Tibial nerve (tissue), 4 donors: Measurements from ENCODE around the gene GSC. TPM values are rescaled to one million over a fixed set of nuclear protein-coding genes. Genes with fewer than 3 reads are reported as not detected.

ENCODE experiments used
- DNase-seq, 2 donors: peaks; one replicate each; pipeline ENCODE4 v3.0.0-alpha.2; 2019; ENCODE audit warnings: low spot score in 2 of 2
- H3K27ac ChIP-seq, 4 donors: fragments of 200-600 bp; sonication (generic) in 3 of 4; one replicate each; pipeline ENCODE4 v1.5.1; 2017 to 2019; ENCODE audit warnings: mild to moderate bottlenecking in 1 of 4
- H3K27me3 ChIP-seq, 2 donors: fragments of 200-600 bp; sonication (generic) in 1 of 2; one replicate each; pipeline versions ENCODE4 v1.5.1 to v1.6.0; 2017 to 2019
- H3K36me3 ChIP-seq, 3 donors: fragments of 200-600 bp; sonication (generic); one replicate each; pipeline ENCODE4 v1.5.1; 2018 to 2019
- H3K4me1 ChIP-seq, 4 donors: fragments of 200-600 bp; sonication (generic) in 3 of 4; one replicate each; pipeline ENCODE4 v1.5.1; 2017 to 2019
- H3K4me3 ChIP-seq, 4 donors: fragments of 200-600 bp; sonication (generic) in 3 of 4; one replicate each; pipeline ENCODE4 v1.5.1; 2017 to 2019; ENCODE audit warnings: mild to moderate bottlenecking in 1 of 4, moderate library complexity in 1 of 4
- H3K9me3 ChIP-seq, 4 donors: fragments of 200-600 bp; sonication (generic) in 3 of 4; one replicate each; pipeline ENCODE4 v1.5.1; 2017 to 2019
- EP300 ChIP-seq, 2 donors: sonication (generic); formaldehyde crosslinking; IDR thresholded peaks; one replicate each; pipeline ENCODE4 v1.6.1; 2017; ENCODE audit warnings: antibody characterized with exemption in 2 of 2, mild to moderate bottlenecking in 1 of 2
- POLR2A ChIP-seq, 2 donors: fragments of 450-650 bp; IDR thresholded peaks; one replicate each; pipeline ENCODE4 v1.6.1; 2017; ENCODE audit warnings: antibody characterized with exemption in 2 of 2, mild to moderate bottlenecking in 2 of 2, moderate library complexity in 2 of 2
- WGBS, 2 donors: methylation state at CpG; one replicate each; pipeline ENCODE4 v1.1.5; 2018; 5-methylcytosine and 5-hydroxymethylcytosine counted together
- total RNA-seq, 4 donors: library from RNA; depleted of rRNA; stranded (reverse); fragments of >200 nt; gene quantifications; one replicate each; pipeline ENCODE4 v1.1.0, GENCODE V29; 2016
- TF ChIP-seq, protein P1 (sequence below), 5 experiments: fragments of 200-600 bp in 3 of 5; fragments of 450-650 bp in 2 of 5; sonication (generic) in 3 of 5; IDR thresholded peaks; one replicate each; pipeline ENCODE4 v1.5.1; 2016 to 2019; ENCODE audit warnings: antibody characterized with exemption in 5 of 5, mild to moderate bottlenecking in 3 of 5, moderate library complexity in 2 of 5

GSC gene
- total RNA-seq, 4 donors from 2014 or later, result 0.44 to 13.1 (median 2.2) TPM

DNA sequence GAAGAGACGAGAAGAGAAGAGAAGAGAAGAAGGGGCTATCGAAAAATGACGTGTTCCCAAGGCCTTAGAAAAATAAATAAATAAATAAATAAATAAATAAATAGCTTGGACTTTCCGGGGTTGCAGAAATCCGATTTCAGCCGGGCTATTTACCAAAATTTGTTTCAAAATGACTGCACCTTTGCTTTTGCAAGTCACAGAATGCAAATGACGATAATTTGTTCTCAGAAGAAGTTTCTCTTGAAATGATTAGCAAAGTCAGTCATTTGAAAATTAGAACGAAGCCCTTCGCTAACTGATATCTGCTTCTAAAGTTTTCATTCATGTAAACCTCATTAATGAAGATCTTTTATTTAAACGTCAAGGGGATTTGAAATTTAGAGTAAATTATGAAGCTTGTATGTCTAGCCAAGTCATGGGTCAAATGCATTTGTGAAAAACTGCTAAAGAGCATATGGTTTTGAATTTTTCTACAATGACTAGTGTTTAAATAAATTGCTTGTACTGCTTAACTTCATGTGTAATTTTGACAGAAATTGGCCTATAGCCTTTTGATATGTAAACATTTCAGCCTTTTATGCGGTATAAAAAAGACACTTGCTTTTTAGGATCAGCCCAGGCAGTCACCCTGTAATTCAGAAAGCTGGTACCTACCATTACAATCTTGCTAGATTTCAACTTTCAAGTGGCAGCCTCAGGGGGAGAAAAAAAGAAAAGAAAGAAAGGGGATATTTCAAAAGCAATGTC, 4.6 kb upstream of the GSC start:
- DNase-seq, result no peak
- Histone ChIP-seq H3K27ac (no peak overlapping the region), H3K9me3 (no peaks in the 10 kb centered on the region), H3K4me1 (peaks cover 0 to 31% (median 6%) of the 10 kb centered on the region in 4 donors), H3K4me3 (no peak overlapping the region), H3K27me3 (peaks cover 15 to 89% of the 10 kb centered on the region in 2 donors), H3K36me3 (no peaks in the 10 kb centered on the region)
- TF ChIP-seq POLR2A (IDR thresholded peaks at IDR 0.05), result no peak
- TF ChIP-seq, protein P1, sequence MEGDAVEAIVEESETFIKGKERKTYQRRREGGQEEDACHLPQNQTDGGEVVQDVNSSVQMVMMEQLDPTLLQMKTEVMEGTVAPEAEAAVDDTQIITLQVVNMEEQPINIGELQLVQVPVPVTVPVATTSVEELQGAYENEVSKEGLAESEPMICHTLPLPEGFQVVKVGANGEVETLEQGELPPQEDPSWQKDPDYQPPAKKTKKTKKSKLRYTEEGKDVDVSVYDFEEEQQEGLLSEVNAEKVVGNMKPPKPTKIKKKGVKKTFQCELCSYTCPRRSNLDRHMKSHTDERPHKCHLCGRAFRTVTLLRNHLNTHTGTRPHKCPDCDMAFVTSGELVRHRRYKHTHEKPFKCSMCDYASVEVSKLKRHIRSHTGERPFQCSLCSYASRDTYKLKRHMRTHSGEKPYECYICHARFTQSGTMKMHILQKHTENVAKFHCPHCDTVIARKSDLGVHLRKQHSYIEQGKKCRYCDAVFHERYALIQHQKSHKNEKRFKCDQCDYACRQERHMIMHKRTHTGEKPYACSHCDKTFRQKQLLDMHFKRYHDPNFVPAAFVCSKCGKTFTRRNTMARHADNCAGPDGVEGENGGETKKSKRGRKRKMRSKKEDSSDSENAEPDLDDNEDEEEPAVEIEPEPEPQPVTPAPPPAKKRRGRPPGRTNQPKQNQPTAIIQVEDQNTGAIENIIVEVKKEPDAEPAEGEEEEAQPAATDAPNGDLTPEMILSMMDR (IDR thresholded peaks at IDR 0.05), result no peak
- no peak for TF ChIP-seq EP300 (IDR thresholded peaks at IDR 0.05)
- 23 to 24% methylated on average over 11 of the region's 11 CpGs for WGBS, 2 donors

DNA sequence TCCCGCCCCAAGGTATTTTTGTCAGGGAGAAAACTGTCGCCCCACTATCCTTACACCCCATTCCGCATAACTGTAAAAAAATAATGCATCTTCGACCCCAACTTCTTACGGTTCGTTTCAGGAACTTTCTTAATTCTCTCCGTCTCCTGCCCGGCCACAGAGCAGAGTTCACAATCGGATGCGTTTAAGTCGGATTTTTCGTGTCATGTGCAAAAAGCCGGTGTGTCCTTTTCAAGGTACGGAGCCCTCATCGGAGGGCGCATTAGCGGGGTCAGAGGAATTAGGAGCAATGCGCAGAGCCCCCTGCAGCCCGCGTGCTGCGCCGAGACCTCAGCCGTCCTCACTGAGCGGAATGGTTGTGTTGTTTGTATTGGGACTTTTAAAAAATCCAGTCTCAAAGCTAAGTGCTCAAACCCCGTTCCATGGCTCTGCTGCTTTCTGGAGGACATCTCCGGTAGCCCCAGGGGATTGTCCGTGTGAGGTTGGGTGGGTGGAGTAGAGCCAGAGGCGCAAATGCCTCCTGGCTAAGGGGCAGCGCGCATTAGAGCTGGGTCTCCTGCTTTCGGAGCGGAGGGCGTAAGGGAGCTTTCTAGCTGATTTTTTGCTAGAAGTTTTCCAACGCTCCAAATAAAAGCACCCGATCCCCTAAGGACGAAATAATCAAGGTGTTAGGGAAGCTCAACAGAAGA, 3.9 kb upstream of the GSC start:
- Histone ChIP-seq H3K4me1 (peaks cover 0 to 38% (median 13%) of the 10 kb centered on the region in 4 donors), H3K4me3 (no peak overlapping the region), H3K27ac (no peak overlapping the region), H3K27me3 (peaks cover 15 to 97% of the 10 kb centered on the region in 2 donors), H3K9me3 (no peaks in the 10 kb centered on the region), H3K36me3 (no peaks in the 10 kb centered on the region)
- WGBS, 2 donors, result 15 to 19% methylated on average over 36 of the region's 36 CpGs
- no peak for DNase-seq
- TF ChIP-seq, protein P1 (IDR thresholded peaks at IDR 0.05), result no peak
- TF ChIP-seq EP300 (IDR thresholded peaks at IDR 0.05) (no peak), POLR2A (IDR thresholded peaks at IDR 0.05) (no peak)

DNA sequence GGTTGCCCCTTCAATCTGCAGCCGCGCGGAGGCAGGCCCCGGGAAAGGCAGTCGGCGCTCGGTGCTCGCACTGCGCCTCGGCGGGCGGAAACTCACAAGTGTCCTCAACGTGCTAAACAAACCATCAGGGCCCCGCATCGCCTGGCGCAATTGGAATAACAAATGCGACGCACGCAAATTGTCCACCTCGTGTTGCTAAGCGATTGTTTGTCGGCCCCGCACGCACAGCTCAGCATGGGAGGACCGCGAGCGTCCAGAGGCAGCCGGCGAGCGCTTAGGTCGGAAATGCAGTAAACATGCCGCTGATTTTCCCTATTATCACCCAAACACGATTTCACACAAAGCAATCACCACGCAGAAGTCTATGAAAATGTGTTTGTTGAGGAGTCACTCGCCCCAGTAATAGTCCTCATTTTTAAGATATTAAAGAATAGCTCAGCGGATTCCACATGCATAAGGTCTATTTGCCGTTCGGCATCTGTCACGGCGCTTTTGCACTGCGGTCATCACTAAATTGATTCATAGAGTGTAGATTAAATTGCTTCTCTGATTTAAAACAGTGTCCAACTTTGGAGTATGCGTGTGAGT, 3.2 kb upstream of the GSC start:
- WGBS, 2 donors, result 11 to 24% methylated on average over 30 to 42 of the region's 42 CpGs
- H3K4me1 ChIP-seq, result peaks cover 0 to 44% (median 16%) of the 10 kb centered on the region in 4 donors
- H3K27me3 ChIP-seq, result peaks cover 15 to 98% of the 10 kb centered on the region in 2 donors
- DNase-seq, result no peak
- H3K4me3 ChIP-seq, result no peak overlapping the region
- H3K36me3 ChIP-seq, result no peaks in the 10 kb centered on the region
- no peak for TF ChIP-seq EP300 (IDR thresholded peaks at IDR 0.05)
- H3K9me3 ChIP-seq, result no peaks in the 10 kb centered on the region
- no peak overlapping the region for H3K27ac ChIP-seq

DNA sequence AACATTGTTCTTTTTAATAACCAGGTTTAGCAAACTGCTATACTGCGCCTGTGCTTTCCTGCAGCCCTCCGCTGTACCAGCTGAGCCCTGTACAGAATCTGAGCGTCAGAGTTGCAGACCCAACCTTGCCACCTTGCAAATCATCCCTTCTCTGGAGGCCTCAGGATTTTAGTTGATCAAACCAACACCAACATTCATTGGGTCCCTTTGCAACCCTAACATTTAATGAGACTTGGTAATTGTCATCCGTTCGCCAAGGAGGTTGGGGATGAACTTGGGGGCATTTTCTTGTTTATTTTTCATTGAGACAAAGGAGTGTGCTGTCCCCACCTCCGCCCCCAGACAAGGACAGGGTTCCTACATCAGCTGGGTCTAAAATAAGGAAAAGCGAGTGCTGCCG, 2.6 kb upstream of the GSC start:
- TF ChIP-seq EP300 (IDR thresholded peaks at IDR 0.05) (no peak), POLR2A (IDR thresholded peaks at IDR 0.05) (no peak)
- TF ChIP-seq, protein P1 (IDR thresholded peaks at IDR 0.05), result no peak
- peaks cover 0 to 50% (median 17%) of the 10 kb centered on the region in 4 donors for H3K4me1 ChIP-seq
- H3K27ac ChIP-seq, result no peak overlapping the region
- DNase-seq, result no peak
- no peaks in the 10 kb centered on the region for H3K9me3 ChIP-seq
- H3K4me3 ChIP-seq, result no peak overlapping the region
- H3K36me3 ChIP-seq, result no peaks in the 10 kb centered on the region
- peaks cover 15 to 98% of the 10 kb centered on the region in 2 donors for H3K27me3 ChIP-seq
- 46 to 47% methylated on average over 8 of the region's 8 CpGs for WGBS, 2 donors

DNA sequence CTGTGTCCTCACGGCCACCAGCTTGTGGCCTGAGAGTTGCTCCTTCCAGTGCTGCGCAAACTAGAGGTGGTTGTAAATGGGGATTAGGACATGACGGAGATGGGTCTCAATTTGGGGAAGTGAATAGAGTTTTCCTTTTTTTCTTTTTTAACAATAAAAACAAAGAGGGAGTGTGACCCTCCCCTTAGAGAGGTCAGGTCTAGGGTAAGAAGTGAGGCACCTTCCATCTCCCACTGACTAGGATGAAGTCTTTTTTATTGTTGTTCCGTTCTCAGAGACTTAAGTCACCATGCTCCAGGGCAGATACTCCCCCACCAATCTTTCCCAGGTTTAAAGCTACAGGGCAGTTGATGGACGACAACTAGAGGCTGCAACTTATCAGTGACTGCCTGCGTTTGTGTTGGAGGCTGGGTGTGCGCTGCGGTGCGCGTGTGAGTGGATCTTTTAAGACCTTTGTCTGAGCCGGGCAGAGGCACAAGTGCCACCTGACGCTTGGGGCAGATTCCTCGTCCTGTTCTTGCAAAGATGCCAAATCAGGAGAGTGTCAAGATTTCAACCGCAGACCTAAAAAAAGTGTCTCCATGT, 2.1 kb upstream of the GSC start:
- 47 to 53% methylated on average over 14 of the region's 14 CpGs for WGBS, 2 donors

More for the DNA sequence above, 2.1 kb upstream of the GSC start:
- peaks cover 15 to 98% of the 10 kb centered on the region in 2 donors for H3K27me3 ChIP-seq
- peaks cover 0 to 56% (median 17%) of the 10 kb centered on the region in 4 donors for H3K4me1 ChIP-seq
- TF ChIP-seq, protein P1 (IDR thresholded peaks at IDR 0.05), result no peak
- TF ChIP-seq EP300 (IDR thresholded peaks at IDR 0.05), result no peak
- TF ChIP-seq POLR2A (IDR thresholded peaks at IDR 0.05), result no peak
- DNase-seq, result no peak
- H3K27ac ChIP-seq, result no peak overlapping the region
- no peaks in the 10 kb centered on the region for H3K9me3 ChIP-seq
- no peaks in the 10 kb centered on the region for H3K36me3 ChIP-seq
- no peak overlapping the region for H3K4me3 ChIP-seq
